T-helper 2 cell treated with Interferon-gamma antibody and Interleukin-4, amounts not matched to agents 100 ng/mL and 5 ng/mL, for 36 hours (primary cell): ENCODE data around the gene SERPIND1. TPM values are rescaled to one million over a fixed set of nuclear protein-coding genes. Genes with fewer than 3 reads are reported as not detected.
"Not testable (repeated sequence)": the region's sequence is repeated elsewhere in the genome, so short reads cannot be mapped to it uniquely, and the experiment has no call there.

Experiments used
- intact Hi-C: fragments of 100-400 bp; cut with micrococcal nuclease; formaldehyde crosslinking; loops from one replicate; pipeline ENCODE4 v1.15.1; 2023
- total RNA-seq: library from RNA; stranded (reverse); gene quantifications from 2 replicates; pipeline ENCODE4 v1.2.3, GENCODE V29; 2022

SERPIND1 gene
- not detected in 2 replicates for total RNA-seq

DNA sequence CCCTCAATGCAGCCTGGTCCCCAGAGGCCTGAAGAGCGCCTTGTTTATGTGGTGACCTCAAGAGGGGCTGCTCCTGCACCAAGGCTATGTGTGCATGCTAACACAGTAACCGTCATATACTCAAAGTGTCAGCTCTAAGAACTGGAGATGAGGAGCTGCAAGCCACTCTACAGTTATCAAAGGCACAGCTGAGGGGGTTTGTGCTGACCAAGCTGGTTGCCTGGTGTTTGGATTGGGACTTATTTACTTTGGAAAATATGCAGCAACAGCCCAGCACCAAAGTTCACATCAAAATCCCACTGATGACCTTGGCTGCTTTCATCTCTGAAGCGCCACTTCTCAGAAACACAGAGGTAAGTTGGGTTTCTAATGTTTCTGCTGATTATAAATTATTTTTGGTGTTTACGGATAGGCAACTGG lies at the start of gene SERPIND1:
SERPIND1 (plus strand) TSS at position 321 of the 420 bp plus-strand sequence. CDS start 5,200 bp downstream, outside the sequence.
- intact Hi-C loops = no loop called here

DNA sequence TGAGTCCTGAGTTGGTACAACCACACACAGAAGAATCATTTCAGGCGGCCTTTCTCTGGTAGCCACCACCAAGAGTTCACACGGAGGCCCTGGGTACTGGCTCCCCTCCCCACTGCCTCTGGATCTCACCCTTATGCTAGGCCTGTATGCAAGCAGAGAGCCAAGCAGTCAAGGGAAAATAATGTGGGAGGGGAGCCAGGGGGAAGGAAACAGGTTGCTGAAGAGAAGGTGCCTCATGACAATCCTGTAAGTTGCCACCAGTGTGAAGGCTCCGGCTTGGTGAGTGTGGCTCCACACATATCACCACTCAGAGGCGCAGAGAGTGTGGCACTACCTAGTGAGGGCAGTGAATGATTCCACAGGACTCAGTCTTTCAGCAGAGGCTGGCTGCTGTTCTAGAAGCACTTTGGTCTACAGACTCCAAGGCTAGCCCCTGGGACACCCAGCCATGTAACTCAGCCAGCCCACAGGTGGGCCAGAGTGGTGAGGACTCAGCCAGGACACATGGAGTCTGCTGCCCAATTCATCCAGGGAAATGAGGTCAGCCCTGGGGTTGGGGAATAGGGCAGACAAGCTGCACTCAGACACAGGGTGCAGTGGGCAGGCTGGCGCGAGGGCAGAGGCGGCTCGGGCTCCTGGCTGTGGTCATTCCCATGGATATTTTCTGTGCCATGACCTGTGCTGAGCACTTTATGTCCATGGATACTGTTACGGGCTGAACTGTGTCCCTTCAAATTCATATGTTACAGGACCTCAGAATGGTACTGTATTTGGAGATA lies 49.0 kb upstream of the SERPIND1 start:
- intact Hi-C loops = no loop called here

DNA sequence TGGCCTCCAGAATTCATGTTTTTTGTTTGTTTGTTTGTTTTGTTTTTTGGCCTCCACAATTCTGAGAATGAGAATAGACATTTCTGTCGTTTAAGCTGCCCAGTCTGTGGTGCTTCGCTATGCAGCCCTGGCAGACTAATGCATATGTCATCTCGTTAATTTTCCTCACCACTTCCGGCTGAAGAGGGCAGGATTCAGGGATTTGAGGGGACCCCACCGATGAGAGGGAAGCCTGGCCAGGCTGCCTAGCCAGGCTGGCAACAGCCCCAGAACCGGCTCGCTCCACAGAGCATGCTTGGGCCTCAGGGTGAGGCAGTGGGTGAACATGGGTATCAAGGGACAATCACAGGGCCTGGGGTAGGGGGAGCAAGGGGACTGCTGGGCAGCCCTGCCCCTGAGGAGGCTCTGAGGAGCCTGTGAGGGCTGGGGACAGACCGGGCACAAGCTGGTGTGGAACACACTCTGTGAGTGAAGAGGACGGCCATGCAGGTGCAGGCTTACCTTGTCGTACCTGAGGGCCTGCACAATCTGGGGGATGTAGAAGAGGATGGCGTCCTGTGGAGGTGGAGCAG lies 47.8 kb upstream of the SERPIND1 start:
- intact Hi-C loops = no loop called here

DNA sequence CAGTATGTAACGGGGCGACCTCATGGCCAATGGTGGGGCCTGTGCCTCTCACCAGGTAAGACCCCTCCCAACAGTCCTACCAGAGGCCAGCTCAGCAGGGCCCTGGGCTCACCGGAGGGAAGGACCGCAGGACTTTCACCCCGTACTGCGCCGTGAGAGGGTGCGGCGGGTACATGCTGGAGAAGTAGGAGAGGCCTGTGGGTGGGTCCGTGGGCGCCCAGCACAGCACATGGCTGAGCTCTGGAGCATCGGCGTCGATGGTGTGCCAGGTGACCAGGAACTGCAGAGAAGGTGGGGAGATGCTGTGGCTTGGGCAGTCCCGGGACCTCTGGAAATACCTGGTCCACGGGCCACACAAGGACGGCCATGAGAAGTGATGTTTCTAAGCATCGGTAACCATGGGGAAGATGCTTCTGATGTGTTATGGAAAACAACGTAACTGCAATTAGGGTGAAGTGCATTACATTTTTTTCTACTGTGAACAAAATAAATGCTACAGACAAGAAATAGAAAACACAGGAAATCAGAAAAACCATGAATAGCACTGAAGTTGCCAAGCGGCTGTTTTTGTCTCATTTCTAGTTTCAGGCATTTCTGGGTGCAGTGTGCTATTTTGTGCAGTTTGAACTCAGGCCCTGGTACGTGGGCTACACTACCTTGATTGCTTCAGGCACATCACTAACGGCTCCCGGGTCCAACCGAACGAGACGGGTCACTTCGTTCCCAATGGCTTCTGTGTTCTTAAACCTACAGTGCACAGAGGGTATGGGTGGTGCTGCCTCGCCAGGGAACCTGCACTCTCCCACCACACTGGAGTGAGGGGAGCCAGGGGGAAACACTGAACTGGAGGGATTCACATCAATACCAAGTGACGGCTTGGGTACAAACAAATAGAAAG lies 46.5 kb upstream of the SERPIND1 start:
- intact Hi-C loops = no loop called here

- intact Hi-C loops = no loop called here
Observed at GRCh38 chr22:20728523-20729190, 45.3 kb upstream of the SERPIND1 start.

DNA sequence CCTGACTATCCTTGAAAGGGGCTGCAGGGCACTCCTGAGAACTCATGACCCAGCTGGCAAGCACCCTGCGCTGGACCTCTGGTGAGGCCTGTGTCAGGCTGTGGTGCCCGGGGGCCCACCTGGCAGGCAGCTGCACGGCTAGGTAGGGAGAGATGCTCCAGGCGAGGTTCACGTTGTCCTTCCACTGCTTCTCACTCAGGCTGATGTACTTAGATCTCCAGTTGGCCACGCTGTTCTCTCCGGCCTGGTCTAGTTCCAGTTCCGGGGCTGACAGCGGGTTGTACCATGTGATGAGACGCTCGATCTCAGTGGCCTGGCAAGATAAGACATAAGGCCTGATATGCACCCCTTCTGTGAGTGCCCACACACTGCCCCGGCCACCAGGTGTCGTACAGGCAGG lies 44.7 kb upstream of the SERPIND1 start:
- intact Hi-C loops = no loop called here

DNA sequence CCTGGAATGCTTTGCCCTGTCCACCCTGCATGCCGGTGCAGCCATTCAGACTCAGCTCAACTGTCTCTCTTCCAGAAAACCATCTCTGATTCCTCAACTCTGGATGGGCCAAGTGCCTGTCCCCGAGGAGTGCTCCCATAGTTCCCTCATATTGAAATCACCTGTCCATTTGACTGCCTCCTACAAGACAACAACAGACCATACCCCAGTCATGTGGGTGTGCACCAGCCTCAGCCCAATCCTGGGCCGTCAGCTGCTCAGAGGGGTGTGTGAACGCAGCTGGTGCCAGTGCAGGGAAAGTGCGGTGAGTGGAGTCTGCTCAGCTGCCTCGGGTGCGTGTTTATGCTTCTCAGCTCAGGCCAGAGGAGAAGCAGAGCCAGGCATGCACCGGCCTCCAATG lies 41.5 kb upstream of the SERPIND1 start:
- intact Hi-C loops = not testable (repeated sequence)

GRCh38 chr22:20735356-20736162 lies 38.4 kb upstream of the SERPIND1 start:
- intact Hi-C loops = not testable (repeated sequence)

GRCh38 chr22:20736891-20737290 lies 37.0 kb upstream of the SERPIND1 start:
- intact Hi-C loops = not testable (repeated sequence)

GRCh38 chr22:20738394-20739089 lies 35.4 kb upstream of the SERPIND1 start:
- intact Hi-C loops = no loop called here

DNA sequence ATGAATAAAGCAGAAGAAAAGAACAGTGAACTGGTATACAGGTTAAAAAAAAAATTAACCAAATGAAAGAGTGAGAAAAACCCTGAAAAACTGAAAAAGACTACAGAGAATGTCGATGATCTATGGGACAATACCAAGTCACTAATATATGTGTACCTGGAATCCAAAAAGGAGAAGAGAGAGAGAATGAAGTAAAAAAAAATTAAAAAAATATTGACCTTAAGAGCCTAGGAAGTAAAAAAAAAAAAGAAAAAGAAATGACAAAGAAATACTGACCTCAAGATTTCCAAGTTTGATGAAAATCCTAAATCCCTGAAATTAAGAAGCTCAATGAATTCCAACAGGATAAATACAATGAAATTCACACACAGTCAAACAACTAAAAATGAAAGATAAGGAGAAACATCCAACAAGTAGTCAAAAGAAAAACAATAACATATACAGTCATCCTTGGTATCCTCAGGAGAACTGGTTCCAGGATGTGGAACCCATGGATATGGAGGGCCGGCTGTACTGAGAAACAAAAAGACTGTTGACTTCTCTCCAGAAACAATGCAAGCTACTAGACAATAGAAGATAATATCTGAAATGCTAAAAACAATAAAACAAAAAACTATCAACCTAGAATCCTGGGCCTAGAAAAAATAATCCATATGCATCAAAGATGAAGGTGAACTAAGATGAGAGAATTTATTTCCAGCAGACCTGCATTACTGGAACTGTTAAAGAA lies 33.5 kb upstream of the SERPIND1 start:
- intact Hi-C loops = no loop called here

DNA sequence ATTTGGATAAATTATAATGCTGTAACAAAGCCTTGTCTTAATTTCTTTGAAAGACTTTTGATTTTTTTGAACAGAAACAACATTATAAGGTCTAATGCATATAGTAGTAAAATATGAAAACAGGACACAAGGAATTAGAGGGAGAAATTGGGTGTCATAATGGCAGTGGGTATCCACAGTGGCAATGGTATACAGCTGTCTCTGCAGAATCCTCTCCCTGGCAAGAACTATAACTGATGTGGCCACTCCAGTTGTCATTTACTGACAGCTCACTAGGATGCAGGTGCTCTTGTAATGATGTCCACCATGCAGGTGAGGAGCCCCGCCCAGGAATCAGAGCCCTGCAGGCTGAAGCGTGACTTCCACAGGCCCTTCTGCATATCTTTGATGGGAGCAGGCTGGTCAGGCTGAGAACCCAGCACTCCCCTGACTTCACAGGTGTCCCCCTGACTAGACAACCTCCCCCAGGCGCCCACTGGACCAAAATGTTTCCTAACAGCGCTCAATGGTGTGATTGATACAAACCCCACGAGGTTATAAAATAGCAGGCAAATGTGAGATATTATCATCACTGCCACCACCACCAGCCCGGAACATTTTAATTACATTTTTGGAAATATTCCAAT lies 32.8 kb upstream of the SERPIND1 start:
- intact Hi-C loops = no loop called here

DNA sequence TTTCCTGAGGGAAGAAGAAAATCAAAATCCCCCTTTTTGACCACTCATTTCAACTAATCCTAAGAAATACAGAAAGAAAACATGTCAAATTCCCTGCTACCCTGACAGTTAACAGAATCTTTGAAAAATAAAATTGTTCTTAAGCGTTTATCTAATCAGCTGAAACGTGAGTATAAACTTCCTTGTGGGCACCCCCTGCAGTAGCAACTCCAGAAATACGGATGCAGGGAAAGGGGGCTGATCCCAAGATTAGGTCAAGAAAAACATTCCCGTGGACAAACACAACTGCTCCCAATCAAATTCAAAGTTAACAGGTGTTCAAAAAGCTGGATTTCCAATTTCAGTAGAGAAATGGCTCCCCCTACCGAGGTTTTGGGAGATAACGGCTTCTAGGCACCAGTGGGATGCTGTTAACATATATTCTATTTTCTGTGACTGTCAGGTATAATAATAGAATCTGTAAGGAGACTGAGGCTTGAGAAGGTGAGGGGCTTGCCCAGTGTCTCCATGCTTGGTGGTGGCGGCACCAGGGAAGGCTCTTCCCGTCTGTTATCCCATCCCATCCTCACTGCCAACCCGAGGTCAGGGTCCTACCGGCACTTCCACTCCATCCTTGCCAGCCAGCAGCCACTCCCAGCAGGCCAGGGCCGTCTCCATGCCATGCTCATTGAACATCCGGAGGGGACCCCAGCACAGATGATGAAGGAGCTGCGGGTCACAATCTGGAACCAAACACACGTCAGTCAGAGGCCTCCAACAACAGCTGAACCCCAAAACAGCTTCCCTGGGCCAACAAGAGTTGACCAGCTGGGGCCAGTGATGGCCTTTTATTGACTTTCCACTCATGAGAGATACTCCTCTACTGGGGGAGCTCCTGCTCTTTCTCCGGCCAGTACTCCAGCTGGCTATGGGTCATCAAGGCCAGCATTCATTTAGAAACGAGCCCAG lies 32.0 kb upstream of the SERPIND1 start:
- intact Hi-C loops = no loop called here

DNA sequence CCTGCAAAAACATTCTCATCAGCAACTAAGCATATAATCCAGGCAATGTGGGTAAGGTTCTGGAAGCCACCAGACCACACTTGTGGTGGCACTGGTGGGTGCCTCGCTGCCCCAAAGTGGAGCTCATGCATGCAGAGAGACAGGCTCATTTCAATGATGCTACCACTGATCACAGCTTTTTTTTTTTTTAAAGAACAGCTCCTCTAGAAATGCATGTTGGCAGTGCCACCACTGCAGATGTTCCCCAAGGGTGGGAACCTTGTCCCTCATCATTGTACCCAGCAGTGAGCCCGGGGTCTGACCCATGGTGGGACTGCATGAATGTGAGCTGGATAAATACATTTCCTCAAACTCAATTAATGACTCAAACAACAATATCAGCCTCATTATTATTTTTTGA lies 31.1 kb upstream of the SERPIND1 start:
- intact Hi-C loops = no loop called here

DNA sequence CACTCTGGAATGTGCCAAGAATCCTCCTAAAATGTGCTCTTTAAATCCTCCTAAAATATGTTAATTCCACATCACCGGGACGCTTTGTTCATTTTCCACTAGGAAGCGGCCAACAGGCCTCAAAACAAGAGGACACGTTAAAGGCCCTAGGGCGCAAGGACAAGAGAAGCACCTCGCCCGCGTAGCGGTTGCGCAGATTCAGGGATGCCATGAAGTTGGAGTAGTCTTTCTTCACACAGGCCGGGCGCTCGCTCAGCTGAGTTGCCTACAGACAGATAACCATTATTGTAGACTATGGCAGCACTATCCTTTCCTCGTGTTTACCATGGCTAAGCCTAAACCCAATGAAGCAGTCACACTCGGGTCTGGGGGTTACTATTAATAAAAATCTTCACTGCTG lies 29.5 kb upstream of the SERPIND1 start:
- intact Hi-C loops = no loop called here

GRCh38 chr22:20745119-20745518 lies 28.8 kb upstream of the SERPIND1 start:
- intact Hi-C loops = no loop called here

- intact Hi-C loops = no loop called here
Observed at GRCh38 chr22:20746431-20747189, 27.3 kb upstream of the SERPIND1 start.
